Endothelial cell of umbilical vein (primary cell): ENCODE results near the gene APBB2.

Source experiments
- CTCF ChIP-seq, 2 donors: IDR thresholded peaks; 1 replicate in 1 of 2; 2 replicates in 1 of 2; pipeline ENCODE4 v1.5.1; 2011; ENCODE audit warnings: low read length in 2 of 2, mild to moderate bottlenecking in 2 of 2, moderate library complexity in 2 of 2, control low read depth in 1 of 2, inconsistent platforms in 1 of 2, low read depth in 1 of 2; ENCODE audit not compliant: insufficient read depth in 1 of 2; ENCODE audit errors: extremely low read depth in 1 of 2
- EZH2 ChIP-seq: IDR thresholded peaks from 2 replicates; pipeline ENCODE4 v1.6.1; 2012; ENCODE audit warnings: borderline replicate concordance, low read depth, mild to moderate bottlenecking, moderate library complexity, low read length, inconsistent platforms; ENCODE audit not compliant: severe bottlenecking
- POLR2AphosphoS5 ChIP-seq: IDR thresholded peaks from 2 replicates; pipeline ENCODE4 v1.6.1; 2012; ENCODE audit warnings: low read depth, mild to moderate bottlenecking, control low read depth, low read length, moderate library complexity; ENCODE audit not compliant: insufficient read depth

GRCh38 chr4:41205130-41205529, 9.2 kb downstream of the APBB2 start:
- TF ChIP-seq CTCF (IDR thresholded peaks at IDR 0.05; ENCODE audit: extremely low read depth in 1 of 2, insufficient read depth in 1 of 2, low read depth in 1 of 2, low read length in 2 of 2), result no peak
- TF ChIP-seq POLR2AphosphoS5, result no peak
- TF ChIP-seq EZH2, result no peak
